Cardiac fibroblast (primary cell): ENCODE results near the gene SHC3.

Experiments
- DNase-seq, 2 donors: peaks; one replicate each; pipeline versions ENCODE4 v3.0.0 to v3.0.0-alpha.2; 2010; ENCODE audit warnings: low read depth in 2 of 2
- H3K4me3 ChIP-seq, 2 donors: replicated peaks in 1 of 2; 1 replicate in 1 of 2; 2 replicates in 1 of 2; pipeline ENCODE4 v1.5.1; 2011; ENCODE audit warnings: low read depth in 2 of 2, low read length in 2 of 2, mild to moderate bottlenecking in 2 of 2, moderate library complexity in 1 of 2
- CTCF ChIP-seq: IDR thresholded peaks from one replicate; pipeline ENCODE4 v1.5.1; 2011; ENCODE audit warnings: low read depth, mild to moderate bottlenecking, low read length, inconsistent platforms

SHC3 gene

GRCh38 chr9:89022001-89022759 lies 156.4 kb downstream of the SHC3 start:
- no peak for TF ChIP-seq CTCF

GRCh38 chr9:89021154-89021803 lies 157.3 kb downstream of the SHC3 start:
- peak; percentile 85 to 88 for DNase-seq
- no peak for TF ChIP-seq CTCF
- no peak overlapping the region for H3K4me3 ChIP-seq

More at GRCh38 chr9:89022001-89022759, 156.4 kb downstream of the SHC3 start:
- no peak overlapping the region for H3K4me3 ChIP-seq
- peak; percentile 88 for DNase-seq

- DNase-seq: no peak
- H3K4me3 ChIP-seq: no peak overlapping the region
- no peak for TF ChIP-seq CTCF
Measured at GRCh38 chr9:89020754-89021153, 157.9 kb downstream of the SHC3 start.

GRCh38 chr9:89015336-89015735 lies 163.3 kb downstream of the SHC3 start:
- peak in 1 of 2 donors; percentile 62 for DNase-seq
- H3K4me3 ChIP-seq: no peak overlapping the region

GRCh38 chr9:89014153-89014552 lies 164.5 kb downstream of the SHC3 start:
- no peak for DNase-seq
- TF ChIP-seq CTCF: no peak
- no peak overlapping the region for H3K4me3 ChIP-seq

More at GRCh38 chr9:89015336-89015735, 163.3 kb downstream of the SHC3 start:
- TF ChIP-seq CTCF: no peak

- TF ChIP-seq CTCF: no peak
- DNase-seq: no peak
- H3K4me3 ChIP-seq: no peak overlapping the region
Measured at GRCh38 chr9:89013660-89014059, 165.0 kb downstream of the SHC3 start.
